SU-DHL-6 (cell line): ENCODE results near the gene HOMEZ.

ENCODE experiments used
- CTCF ChIP-seq: fragments of 200-600 bp; sonication (generic); IDR thresholded peaks from one replicate; pipeline ENCODE4 v1.5.1; 2017; ENCODE audit warnings: antibody characterized with exemption, mild to moderate bottlenecking, low read length, moderate library complexity; ENCODE audit not compliant: insufficient read depth, poor library complexity, severe bottlenecking
- EZH2phosphoT487 ChIP-seq: fragments of 200-600 bp; sonication (generic), shearing (Covaris generic); conservative IDR thresholded peaks from 2 replicates; pipeline ENCODE4 v1.6.1; 2018; ENCODE audit warnings: mild to moderate bottlenecking, antibody characterized with exemption, low read length, moderate library complexity, mixed read lengths

DNA sequence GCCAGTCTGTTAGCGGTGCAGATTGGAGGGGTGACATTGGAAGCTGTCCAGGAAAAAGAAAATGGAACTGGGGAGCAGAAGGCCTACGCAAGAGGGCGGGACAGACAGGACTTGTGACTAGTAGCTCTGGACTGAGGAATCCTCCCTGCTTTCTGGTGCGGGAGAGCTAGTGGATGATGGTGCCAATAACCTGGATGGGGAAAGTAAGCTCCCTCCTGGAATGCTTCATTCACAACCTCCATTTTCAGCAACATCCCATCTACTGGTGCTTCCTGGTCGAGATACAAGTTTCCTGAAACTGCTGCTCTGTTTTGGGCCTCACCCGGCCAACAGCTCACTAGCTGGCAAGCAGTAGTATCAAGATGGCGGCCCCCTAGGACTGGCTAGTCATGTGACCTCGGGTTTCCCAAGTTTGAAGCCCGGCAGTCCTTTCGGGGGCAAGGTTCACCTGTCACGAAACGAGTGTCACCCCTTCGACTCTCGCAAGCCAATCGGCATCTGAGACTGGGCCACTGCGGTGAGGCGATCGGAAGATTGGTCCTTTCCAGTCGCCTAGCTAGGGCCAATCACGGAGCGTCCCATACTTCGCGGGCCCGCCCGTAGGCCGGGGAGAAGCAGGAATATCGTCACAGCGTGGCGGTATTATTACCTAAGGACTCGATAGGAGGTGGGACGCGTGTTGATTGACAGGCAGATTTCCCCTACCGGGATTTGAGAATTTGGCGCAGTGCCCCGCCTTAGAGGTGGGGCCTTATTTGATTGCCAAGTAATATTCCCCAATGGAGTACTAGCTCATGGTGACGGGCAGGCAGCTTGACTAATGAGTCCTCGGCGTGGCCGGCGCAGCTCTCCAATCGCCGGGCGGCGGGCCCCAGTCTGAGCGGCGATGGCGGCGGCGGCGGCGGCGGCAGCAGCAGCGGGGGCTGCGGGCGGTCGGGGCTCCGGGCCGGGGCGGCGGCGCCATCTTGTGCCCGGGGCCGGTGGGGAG, 34.9 kb upstream of the HOMEZ start, which contains the start of gene PABPN1:
- TF ChIP-seq CTCF (no peak), EZH2phosphoT487 (no peak)
